Aorta (tissue), 5 donors: ENCODE results near the gene RAMP3. TPM values are rescaled to one million over a fixed set of nuclear protein-coding genes. Genes with fewer than 3 reads are reported as not detected.
"Not testable (repeated sequence)": the region's sequence is repeated elsewhere in the genome, so short reads cannot be mapped to it uniquely, and the experiment has no call there.

Experiments used
- ATAC-seq: fragments of 200-7000 bp; cut with Tn5 transposase; one replicate; pipeline ENCODE4 v1.9.1; 2022; ENCODE audit warnings: moderate library complexity; ENCODE audit not compliant: low FRiP score
- DNase-seq, 2 donors: peaks; one replicate each; pipeline ENCODE4 v3.0.0-alpha.2; 2020
- H3K27ac ChIP-seq, 2 donors: one replicate each; pipeline ENCODE4 v1.5.1; 2013; ENCODE audit warnings: low read length in 2 of 2, mild to moderate bottlenecking in 2 of 2, moderate library complexity in 2 of 2, control low read depth in 1 of 2, inconsistent platforms in 1 of 2, low read depth in 1 of 2
- H3K27me3 ChIP-seq, 2 donors: one replicate each; pipeline ENCODE4 v1.6.1; 2013; ENCODE audit warnings: control low read depth in 1 of 2, low read length in 1 of 2, mild to moderate bottlenecking in 1 of 2, moderate library complexity in 1 of 2; ENCODE audit not compliant: insufficient read depth in 2 of 2, control insufficient read depth in 1 of 2
- H3K36me3 ChIP-seq, 2 donors: one replicate each; pipeline ENCODE4 v1.6.1; 2013; ENCODE audit warnings: control low read depth in 1 of 2, low read length in 1 of 2, mild to moderate bottlenecking in 1 of 2; ENCODE audit not compliant: insufficient read depth in 2 of 2, control insufficient read depth in 1 of 2
- H3K4me1 ChIP-seq, 2 donors: one replicate each; pipeline ENCODE4 v1.6.1; 2013; ENCODE audit warnings: low read length in 2 of 2, control low read depth in 1 of 2, mild to moderate bottlenecking in 1 of 2, moderate library complexity in 1 of 2; ENCODE audit not compliant: insufficient read depth in 2 of 2, control insufficient read depth in 1 of 2
- H3K4me3 ChIP-seq, 2 donors: one replicate each; pipeline ENCODE4 v1.5.1; 2013; ENCODE audit warnings: low read length in 2 of 2, control low read depth in 1 of 2, mild to moderate bottlenecking in 1 of 2
- H3K9me3 ChIP-seq: one replicate; pipeline ENCODE4 v1.6.1; 2013; ENCODE audit warnings: mild to moderate bottlenecking, low read length; ENCODE audit not compliant: control insufficient read depth
- WGBS, 2 donors: extraction: QIAGEN DNeasy Blood & Tissue Kit; methylation state at CpG; one replicate each; pipeline ENCODE4 v1.1.7; 2013; 5-methylcytosine and 5-hydroxymethylcytosine counted together
- intact Hi-C, 2 donors: fragments of 100-400 bp; cut with DNase I; formaldehyde crosslinking; loops; one replicate each; pipeline versions ENCODE4 v1.14.2 to v1.15.0; 2022
- polyA plus RNA-seq, 2 donors: library from polyadenylated mRNA; stranded (reverse); fragments of 200-250 nt; gene quantifications; one replicate each; pipeline ENCODE4 v1.2.3, GENCODE V29; 2013
- total RNA-seq, 2 donors: library from RNA; stranded (reverse); fragmentation: NEBNext Ultra II Directional; extraction: Animal tissue kit (Norgen Biotek cat#: 25700); gene quantifications; one replicate each; pipeline ENCODE4 v1.2.1, GENCODE V29; 2021
- donor health status: healthy with polysubstance abuse.
- donor health status: Bipolar disorder and iron deficiency.
- donor health status: DM: no; HTN: no; CAD: no.
- donor health status: DM: no; HTN: no; CAD: no.
- donor health status: DM: yes; HTN: yes; CAD: no.

The RAMP3 gene
- total and polyA plus RNA-seq, 4 donors = 5.0 to 78.0 (median 28.9) TPM

- Histone ChIP-seq H3K36me3 (no peaks in the 10 kb centered on the region), H3K4me3 (no peak overlapping the region), H3K4me1 (no peaks in the 10 kb centered on the region), H3K27ac (no peak overlapping the region), H3K9me3 (no peaks in the 10 kb centered on the region), H3K27me3 (no peaks in the 10 kb centered on the region)
- intact Hi-C loops = loop anchor here in 1 of 2 donors (10.0 kb wide), 1 partner anchor 715 kb away; no protein-coding TSS in a partner anchor
- ATAC-seq (no peak), DNase-seq (peak; percentile 24 to 25)
- WGBS, 2 donors = 81 to 82% methylated on average over 11 of the region's 11 CpGs
These were observed 7.4 kb upstream of the RAMP3 start for GRCh38 chr7:45150199-45150598.

GRCh38 chr7:45151131-45151684 is 6.4 kb upstream of the RAMP3 start:
- Histone ChIP-seq H3K27me3 (no peaks in the 10 kb centered on the region), H3K9me3 (no peaks in the 10 kb centered on the region), H3K4me3 (no peak overlapping the region), H3K4me1 (no peaks in the 10 kb centered on the region), H3K36me3 (no peaks in the 10 kb centered on the region), H3K27ac (no peak overlapping the region)
- 82 to 83% methylated on average over 9 of the region's 9 CpGs for WGBS, 2 donors
- ATAC-seq = no peak
- peak; percentile 27 to 48 for DNase-seq
- intact Hi-C loops = loop anchor here in 1 of 2 donors (10.0 kb wide), 1 partner anchor 714 kb away; no protein-coding TSS in a partner anchor

- intact Hi-C loops = loop anchor here in 1 of 2 donors (10.0 kb wide), 1 partner anchor 713 kb away; no protein-coding TSS in a partner anchor
- H3K27ac ChIP-seq = no peak overlapping the region
- H3K4me1 ChIP-seq = no peaks in the 10 kb centered on the region
- DNase-seq = peak in 1 of 2 donors; percentile 3
- no peak for ATAC-seq
- H3K36me3 ChIP-seq = no peaks in the 10 kb centered on the region
- 50 to 64% methylated on average over 3 of the region's 3 CpGs for WGBS, 2 donors
- H3K9me3 ChIP-seq = no peaks in the 10 kb centered on the region
- no peak overlapping the region for H3K4me3 ChIP-seq
- no peaks in the 10 kb centered on the region for H3K27me3 ChIP-seq
These were observed 5.6 kb upstream of the RAMP3 start for GRCh38 chr7:45151967-45152366.

- intact Hi-C loops = loop anchor here in 1 of 2 donors (10.0 kb wide), 1 partner anchor 712 kb away; no protein-coding TSS in a partner anchor
- WGBS, 2 donors = 53 to 68% methylated on average over 3 of the region's 3 CpGs
These were observed 4.4 kb upstream of the RAMP3 start for GRCh38 chr7:45153233-45153632.

GRCh38 chr7:45153861-45154260 is 3.7 kb upstream of the RAMP3 start:
- not testable (repeated sequence) for H3K4me1 ChIP-seq, H3K36me3 ChIP-seq, H3K9me3 ChIP-seq, H3K27me3 ChIP-seq, H3K4me3 ChIP-seq, H3K27ac ChIP-seq, ATAC-seq
- DNase-seq = peak in 1 of 2 donors; percentile 10
- intact Hi-C loops = loop anchor here (2.0 to 10.0 kb wide), 2 partner anchors 105 to 711 kb away; no protein-coding TSS in a partner anchor
- 90 to 92% methylated on average over 8 of the region's 8 CpGs for WGBS, 2 donors

More at GRCh38 chr7:45153233-45153632, 4.4 kb upstream of the RAMP3 start:
- Histone ChIP-seq H3K4me1 (no peaks in the 10 kb centered on the region), H3K27ac (no peak overlapping the region), H3K27me3 (no peaks in the 10 kb centered on the region), H3K36me3 (no peaks in the 10 kb centered on the region), H3K9me3 (no peaks in the 10 kb centered on the region), H3K4me3 (no peak overlapping the region)
- no peak for ATAC-seq
- DNase-seq = peak; percentile 20 to 28

GRCh38 chr7:45155357-45155900 is 2.2 kb upstream of the RAMP3 start:
- no peak overlapping the region for H3K27ac ChIP-seq
- no peak overlapping the region for H3K4me3 ChIP-seq
- peak; percentile 34 to 52 for DNase-seq
- H3K36me3 ChIP-seq = no peaks in the 10 kb centered on the region
- no peaks in the 10 kb centered on the region for H3K9me3 ChIP-seq
- no peaks in the 10 kb centered on the region for H3K4me1 ChIP-seq
- no peak for ATAC-seq
- 87 to 89% methylated on average over 9 of the region's 9 CpGs for WGBS, 2 donors
- H3K27me3 ChIP-seq = no peaks in the 10 kb centered on the region
- intact Hi-C loops = loop anchor here (2.0 to 10.0 kb wide), 3 partner anchors 103 to 709 kb away; no protein-coding TSS in a partner anchor

- H3K4me1 ChIP-seq = no peaks in the 10 kb centered on the region
- ATAC-seq (no peak), DNase-seq (peak; percentile 32 to 47)
- WGBS, 2 donors = 79 to 89% methylated on average over 4 of the region's 4 CpGs
- H3K27me3 ChIP-seq = no peaks in the 10 kb centered on the region
- no peaks in the 10 kb centered on the region for H3K36me3 ChIP-seq
- intact Hi-C loops = loop anchor here (2.0 to 10.0 kb wide), 3 partner anchors 103 to 709 kb away; no protein-coding TSS in a partner anchor
- no peaks in the 10 kb centered on the region for H3K9me3 ChIP-seq
- H3K4me3 ChIP-seq = no peak overlapping the region
- H3K27ac ChIP-seq = no peak overlapping the region
These were observed 1.6 kb upstream of the RAMP3 start for GRCh38 chr7:45155941-45156340.

GRCh38 chr7:45156516-45157272 is 897 bp upstream of the RAMP3 start:
- intact Hi-C loops = loop anchor here (5.0 to 10.0 kb wide), 2 partner anchors 696 to 708 kb away; no protein-coding TSS in a partner anchor
- Histone ChIP-seq H3K4me1 (no peaks in the 10 kb centered on the region), H3K27me3 (no peaks in the 10 kb centered on the region), H3K4me3 (no peak overlapping the region), H3K9me3 (no peaks in the 10 kb centered on the region), H3K36me3 (no peaks in the 10 kb centered on the region), H3K27ac (no peak overlapping the region)
- WGBS, 2 donors = 89 to 90% methylated on average over 8 of the region's 8 CpGs
- DNase-seq (peak; percentile 35 to 57), ATAC-seq (no peak)
